Ecto neural progenitor cell (in vitro differentiated cells): ENCODE data around the gene VPREB1.
"Not testable (repeated sequence)": the region's sequence is repeated elsewhere in the genome, so short reads cannot be mapped to it uniquely, and the experiment has no call there.

Experiments
- DNase-seq: peaks from one replicate; pipeline ENCODE4 v3.0.0-alpha.2; 2018; ENCODE audit warnings: low spot score

VPREB1 gene

DNA sequence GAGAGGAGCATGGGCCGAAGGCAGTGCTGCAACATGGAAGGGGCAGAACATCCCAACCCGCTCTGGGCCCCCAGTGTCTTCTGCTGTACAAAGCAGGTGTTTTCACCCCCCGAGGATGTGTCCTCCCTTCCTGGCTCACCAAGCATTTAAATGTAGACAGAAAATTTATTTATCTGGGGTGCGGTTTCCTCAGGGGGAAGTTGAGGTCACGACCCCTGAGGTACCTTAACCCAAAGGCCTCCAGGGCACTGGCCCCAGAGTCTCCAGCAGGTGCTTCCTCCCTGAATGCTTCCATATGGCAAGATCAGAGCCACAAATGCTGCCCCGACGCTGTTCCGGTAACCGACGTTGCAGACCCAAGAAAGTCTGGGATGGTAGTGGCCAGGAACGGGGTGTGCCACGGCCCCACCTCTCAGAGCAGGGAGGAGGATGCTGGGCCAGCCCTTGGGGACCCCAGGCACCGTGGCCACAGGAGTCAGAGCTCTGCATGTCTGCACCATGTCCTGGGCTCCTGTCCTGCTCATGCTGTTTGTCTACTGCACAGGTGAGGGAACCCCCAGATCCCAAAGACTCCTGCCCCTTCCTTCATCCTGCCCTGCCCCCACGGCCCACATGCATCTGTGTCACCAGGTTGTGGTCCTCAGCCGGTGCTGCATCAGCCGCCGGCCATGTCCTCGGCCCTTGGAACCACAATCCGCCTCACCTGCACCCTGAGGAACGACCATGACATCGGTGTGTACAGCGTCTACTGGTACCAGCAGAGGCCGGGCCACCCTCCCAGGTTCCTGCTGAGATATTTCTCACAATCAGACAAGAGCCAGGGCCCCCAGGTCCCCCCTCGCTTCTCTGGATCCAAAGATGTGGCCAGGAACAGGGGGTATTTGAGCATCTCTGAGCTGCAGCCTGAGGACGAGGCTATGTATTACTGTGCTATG lies at the start of gene VPREB1:
TSS of gene VPREB1 (plus strand) at position 471 of the 935 bp plus-strand sequence. CDS start at position 499, 28 bp downstream.
- DNase-seq, result peak; percentile 37

DNA sequence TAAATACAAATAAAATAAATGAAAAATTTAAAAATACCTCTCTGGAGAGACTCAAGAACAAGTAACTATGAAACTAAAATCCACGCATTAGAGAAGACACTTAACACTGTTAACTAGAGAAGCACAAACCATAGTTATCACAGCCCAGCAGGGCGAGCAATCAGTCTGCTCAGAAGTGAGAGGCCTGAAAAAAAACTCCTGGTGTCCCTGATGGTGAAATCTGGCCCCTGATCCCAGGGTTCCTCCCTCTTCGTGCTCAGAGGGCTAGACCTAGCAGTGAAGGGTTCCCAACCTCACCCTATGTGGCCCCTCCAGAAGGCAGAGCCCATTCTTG lies 49.7 kb upstream of the VPREB1 start:
- no peak for DNase-seq

DNA sequence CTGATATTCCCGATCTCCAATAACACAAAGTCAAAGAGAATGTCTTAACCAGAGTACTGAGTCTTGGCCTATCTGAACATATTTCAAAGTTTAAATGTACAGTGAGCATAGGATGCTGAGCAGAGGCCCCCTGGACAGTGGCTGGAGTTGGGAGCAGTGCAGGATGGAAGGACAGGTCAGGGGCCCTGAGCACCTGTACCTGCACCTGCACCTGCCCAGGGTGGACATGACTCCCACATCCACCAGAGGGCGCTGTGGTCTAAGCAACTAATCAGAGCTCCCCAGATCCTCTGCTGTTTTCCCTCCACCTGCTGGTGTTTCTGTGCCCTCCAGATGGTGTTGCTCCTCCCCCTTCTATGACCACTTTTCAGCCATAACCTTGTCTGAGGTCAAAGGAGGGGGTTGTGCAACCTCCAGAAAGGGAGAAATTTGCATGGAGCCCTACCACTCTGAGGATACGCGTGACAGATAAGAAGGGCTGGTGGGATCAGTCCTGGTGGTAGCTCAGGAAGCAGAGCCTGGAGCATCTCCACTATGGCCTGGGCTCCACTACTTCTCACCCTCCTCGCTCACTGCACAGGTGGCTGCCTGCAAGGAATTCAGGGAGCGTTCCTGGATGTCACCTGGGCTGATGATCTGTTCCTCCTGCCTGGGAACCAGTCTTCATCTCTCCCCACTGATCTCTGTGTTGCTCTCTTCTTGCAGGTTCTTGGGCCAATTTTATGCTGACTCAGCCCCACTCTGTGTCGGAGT lies 49.1 kb upstream of the VPREB1 start:
- DNase-seq, result peak; percentile 85

DNA sequence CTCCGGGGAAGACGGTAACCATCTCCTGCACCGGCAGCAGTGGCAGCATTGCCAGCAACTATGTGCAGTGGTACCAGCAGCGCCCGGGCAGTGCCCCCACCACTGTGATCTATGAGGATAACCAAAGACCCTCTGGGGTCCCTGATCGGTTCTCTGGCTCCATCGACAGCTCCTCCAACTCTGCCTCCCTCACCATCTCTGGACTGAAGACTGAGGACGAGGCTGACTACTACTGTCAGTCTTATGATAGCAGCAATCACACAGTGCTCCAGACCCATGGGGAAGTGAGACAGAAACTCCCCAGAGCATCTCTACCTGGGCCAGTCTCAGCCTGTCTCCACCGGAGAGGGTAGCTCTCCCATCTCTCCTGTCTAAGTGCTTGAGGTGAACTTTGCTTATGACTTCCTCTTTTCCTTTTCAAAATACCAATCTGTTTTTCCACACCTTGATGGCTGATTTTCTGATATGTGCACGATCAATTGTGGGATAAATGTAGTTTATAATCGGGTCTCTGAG lies 48.5 kb upstream of the VPREB1 start:
- no peak for DNase-seq

DNA sequence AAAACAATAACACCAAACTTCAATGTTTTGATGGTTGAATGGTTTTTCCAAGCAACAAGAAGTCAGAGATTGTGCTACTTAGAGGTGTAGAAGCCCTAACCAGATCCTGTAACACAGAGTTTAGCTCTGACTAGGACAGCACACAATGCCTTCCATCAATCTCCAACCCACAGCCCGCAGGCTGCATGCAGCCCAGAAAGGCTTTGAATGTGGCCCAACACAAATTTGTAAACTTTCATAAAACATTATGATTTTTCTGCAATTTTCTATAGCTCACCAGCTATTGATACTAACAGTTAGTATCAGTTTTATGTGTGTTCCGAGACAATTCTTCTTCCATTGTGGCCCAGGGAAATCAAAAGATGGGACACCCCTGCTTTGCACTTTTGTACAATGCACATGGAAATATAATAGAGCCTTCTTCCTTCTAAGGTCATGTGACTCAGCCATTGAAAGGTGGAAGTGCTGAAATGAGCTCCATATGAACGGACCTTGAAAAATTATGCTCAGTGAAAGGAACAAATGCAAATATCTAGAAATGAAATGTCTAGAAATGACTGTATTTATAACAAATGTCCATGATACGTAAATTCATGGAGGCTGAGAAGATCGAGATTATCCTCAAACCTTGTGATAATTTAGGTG lies 47.6 kb upstream of the VPREB1 start:
- DNase-seq, result no peak

GRCh38 chr22:22197993-22198402 lies 46.6 kb upstream of the VPREB1 start:
- DNase-seq, result no peak

DNA sequence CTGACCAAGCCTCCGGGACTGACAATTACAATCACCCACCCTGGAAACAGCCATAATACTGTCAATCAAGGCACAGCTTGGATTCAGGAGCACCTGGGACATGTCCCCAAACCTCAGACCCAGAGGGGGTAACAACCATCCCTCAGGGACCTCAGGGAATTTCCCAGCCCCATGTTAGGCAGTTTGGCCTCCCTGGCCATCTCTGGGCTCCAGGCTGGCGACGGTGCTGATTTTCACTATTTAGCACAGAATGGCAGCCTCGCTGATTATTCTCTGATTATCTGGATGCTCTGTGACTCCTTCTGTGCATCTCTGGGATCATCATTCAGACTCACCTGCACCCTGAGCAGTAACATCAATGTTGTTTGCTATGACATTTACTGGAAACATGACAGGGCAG lies 45.8 kb upstream of the VPREB1 start:
- no peak for DNase-seq

DNA sequence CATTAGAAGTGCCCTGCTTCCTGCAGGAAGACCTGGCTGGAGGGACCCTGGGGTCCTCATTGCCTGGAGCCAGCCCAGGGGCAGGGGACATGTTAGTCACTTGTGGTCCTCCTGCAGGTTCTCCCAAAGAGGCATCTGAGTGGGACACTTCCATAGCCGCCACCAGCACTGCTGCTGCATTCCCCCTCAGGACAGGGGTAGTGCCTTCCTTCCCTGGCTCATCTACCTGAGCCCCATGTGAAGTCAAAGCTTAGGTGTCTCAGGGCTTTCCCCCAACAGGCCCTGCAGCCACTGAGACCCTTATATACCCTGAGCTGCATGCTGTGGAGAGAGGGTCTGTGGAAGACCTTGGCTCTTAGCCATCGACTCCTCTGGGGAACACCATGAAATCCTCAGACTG lies 45.0 kb upstream of the VPREB1 start:
- DNase-seq, result no peak

DNA sequence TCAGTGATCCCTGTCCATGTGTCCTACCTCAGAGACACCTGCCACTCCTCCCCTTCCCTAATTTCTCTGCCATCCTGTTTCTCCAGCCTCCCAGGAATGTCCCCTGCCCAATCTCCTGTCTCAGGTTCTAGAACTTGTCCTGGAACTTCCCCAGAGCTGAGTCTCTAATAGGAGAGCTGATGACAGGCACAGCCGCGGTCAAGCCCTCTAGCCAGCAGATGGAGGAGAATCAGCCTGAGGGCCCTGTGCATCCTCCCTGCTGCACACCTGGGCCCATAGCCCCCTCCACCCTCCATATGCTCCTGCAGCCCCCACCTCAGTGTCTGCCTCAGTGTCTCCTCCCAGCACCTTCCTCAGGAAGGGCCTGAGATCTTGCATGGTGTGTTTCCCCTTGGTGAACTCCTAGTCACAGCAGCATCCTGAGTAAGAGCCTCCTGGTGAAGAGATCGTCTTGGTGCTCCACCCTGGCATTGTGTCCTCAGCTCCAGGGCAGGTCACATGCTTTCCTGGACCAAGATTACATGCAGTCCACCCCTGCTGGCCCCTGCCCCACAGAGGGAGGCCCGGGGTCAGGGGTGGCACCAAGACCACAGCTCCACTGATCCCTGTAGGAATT lies 43.9 kb upstream of the VPREB1 start:
- DNase-seq, result no peak

DNA sequence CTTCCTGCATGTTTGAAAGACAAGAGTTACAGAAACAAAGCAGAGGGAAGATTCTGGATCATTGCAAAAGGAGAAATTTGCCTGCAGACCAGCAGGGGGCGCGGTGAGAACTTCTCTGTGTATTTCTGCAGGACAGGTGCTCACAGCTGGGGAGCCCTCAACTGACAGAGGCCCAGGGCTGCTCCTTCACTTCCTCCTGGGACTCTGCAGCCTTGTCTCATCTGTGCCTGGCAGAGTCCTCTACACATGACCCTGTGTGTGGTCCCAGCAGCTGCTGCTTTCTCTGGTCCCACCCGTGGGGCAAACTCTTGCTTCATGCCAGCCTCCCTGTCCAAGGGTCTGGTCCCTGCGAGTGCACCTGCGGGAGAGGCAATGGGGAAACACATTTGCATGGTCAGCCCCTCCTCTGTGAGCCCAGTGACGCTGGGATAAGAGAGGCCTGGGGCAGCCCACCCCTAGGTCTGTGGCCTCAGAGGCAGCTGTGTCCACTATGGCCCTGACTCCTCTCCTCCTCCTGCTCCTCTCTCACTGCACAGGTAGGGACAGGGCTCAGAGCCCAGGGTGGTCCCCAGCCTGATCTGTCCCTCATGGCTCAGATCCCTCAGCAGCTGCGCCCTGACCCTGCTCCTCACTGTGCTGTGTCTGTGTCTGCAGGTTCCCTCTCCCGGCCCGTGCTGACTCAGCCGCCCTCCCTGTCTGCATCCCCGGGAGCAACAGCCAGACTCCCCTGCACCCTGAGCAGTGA lies 43.2 kb upstream of the VPREB1 start:
- DNase-seq, result peak; percentile 45

GRCh38 chr22:22201930-22202343 lies 42.6 kb upstream of the VPREB1 start:
- no peak for DNase-seq

DNA sequence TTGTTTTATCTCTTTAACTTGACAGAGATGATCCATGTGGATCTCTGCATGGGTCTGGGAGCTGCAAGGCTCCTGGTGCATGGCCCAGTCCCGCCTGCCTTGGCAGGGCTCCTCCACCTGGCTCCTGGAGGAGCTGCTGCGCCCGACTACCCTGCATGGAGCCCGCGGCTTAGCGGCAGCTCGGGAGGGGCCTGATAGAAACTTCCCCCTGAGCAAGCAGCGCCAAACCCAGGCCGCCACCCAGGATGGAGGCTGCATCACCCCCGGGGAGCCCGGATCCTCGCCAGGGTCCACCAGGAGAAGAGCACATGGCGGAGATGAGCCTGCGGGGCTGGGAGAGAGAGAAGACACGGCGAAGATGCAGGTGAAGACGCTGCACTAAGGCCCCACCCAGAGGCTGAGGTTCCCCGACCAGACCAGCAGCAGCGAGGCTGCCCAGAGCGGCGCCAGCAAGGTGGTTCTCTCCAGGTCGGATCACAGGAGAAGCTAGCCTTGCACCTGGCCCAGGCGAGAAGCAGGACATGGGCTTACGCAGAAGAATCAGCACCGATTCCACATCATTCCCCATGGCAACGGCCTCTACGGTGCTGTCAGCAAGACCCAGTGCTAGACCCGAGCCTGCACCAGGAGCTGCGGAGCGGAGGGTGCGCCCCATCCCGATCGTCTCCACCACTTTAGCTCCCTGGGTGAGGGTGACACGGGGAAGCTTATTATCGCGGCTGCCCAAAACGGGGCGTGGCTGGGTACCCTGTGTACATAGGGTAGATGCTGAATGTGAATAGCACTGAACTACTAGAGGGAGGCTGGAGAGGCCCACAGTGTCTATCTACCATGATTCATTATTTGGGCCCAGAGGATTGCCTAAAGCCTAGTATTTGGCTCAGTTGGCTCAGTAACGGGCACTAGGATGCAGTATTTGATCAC lies 41.3 kb upstream of the VPREB1 start:
- peak; percentile 21 for DNase-seq

- DNase-seq, result peak; percentile 76
Observed at GRCh38 chr22:22207845-22208564, 36.6 kb upstream of the VPREB1 start.

DNA sequence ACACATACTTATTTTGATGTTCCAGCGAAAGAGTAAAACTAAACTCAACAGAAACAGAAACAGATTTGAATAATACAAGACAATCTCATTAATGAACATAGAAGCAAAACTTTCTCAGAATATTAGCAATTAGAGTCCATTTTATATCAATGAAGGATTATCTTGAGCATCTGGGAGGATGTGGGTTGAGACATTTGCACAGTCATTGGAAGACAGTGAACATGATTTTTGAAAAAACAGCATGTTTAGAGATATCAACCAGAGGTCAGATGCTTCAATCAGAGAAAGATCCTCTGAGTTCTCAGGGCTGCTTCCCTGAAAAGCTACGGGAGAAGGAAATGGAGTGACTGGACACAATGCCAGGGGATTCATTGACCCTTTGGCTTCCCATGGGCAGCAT lies 35.9 kb upstream of the VPREB1 start:
- no peak for DNase-seq

DNA sequence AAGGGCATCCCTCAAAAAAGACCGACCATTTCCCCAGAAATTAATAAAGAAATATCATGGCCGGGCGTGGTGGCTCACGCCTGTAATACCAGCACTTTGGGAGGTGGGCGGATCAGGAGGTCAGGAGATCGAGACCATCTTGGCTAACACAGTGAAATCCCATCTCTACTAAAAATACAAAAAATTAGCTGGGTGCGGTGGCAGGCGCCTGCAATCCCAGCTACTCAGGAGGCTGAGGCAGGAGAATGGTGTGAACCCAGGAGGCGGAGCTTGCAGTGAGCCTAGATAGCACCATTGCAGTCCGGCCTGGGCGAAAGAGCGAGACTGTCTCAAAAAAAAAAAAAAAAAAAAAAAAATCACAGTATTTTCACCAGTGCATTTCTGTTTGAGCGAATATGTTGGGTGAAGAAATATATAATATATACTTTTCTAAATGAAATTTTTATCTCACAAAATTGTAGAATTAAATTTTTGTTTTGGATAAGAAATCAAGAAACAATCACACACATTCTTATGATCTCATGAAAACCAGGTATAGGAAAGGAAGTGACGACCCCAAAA lies 35.4 kb upstream of the VPREB1 start:
- not testable (repeated sequence) for DNase-seq

GRCh38 chr22:22210375-22210774 lies 34.2 kb upstream of the VPREB1 start:
- DNase-seq, result no peak

DNA sequence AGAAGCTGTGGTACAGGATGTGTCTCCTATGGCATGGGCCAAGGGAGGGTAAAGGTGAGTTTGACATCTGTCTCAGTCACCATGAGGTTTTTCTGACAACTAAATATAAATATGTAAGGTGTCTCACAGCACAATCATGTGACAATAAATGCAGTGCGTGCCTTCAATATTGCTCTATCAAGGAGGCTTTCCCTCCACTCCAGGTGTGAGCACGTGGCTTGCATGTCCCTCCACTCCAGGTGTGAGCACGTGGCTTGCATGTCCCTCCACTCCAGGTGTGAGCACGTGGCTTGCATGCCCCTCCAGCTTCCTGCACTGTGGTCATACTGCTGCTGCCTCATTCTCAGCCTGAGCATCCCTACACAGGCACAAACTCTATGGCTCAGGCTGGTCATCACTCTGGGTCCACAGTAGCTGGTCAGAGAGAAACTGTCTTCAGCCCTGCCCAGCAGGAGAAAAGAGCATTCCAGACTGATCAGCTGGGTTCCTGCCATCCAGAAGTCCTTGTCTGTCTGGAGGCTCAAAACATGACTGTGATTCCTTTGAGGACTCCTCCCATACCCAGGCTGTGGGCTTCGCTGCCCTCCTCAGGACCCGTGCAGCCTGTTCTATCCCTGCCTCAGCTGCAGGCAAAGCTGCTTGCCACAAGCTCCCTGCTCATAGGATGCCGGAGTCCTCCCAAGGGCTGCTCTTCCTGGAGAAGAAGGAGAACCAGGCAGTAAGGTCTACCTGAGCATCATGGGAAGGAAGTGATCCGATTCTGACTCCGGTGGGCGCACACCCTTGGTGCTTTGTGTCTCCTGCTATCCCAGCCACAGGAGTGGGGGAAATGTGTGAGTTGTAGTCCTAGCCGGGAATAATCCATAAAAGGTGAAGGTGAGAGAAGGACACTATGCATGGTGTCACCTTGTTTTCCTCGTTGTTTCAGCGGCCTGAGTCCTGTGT lies 33.4 kb upstream of the VPREB1 start:
- no peak for DNase-seq

GRCh38 chr22:22213231-22213630 lies 31.4 kb upstream of the VPREB1 start:
- DNase-seq, result no peak
